ENCODE data around the gene TIGIT.

DNA sequence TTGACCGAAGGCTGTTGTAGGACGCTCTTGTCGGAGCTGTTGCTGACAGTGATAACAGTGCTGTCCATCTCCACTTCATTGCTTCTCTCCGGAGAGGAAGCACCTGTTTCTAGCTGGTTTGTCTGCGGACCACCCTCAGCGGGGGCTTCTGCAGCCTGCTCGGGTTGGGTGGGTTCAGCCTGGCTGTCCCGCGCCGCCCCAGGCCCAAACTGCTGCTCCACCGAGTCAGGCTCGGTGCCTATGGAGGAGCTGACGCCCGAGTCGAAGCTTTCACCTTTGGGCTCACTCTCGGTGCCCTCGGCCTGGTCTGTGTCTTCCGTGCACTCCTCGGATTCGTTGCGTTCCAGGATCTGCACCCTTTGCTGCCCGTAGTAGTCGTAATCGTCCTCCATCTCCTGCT, 56.9 kb downstream of the TIGIT start:
- TF ChIP-seq EZH2phosphoT487 (IDR thresholded peaks at IDR 0.05; ENCODE audit: unreplicated experiment) (no peak), CREB1 (CRISPR knock-in tag; IDR thresholded peaks at IDR 0.05; ENCODE audit: low read depth) (no peak), REST (IDR thresholded peaks at IDR 0.05; ENCODE audit: unreplicated experiment) (no peak)
- TF ChIP-seq, protein P1, sequence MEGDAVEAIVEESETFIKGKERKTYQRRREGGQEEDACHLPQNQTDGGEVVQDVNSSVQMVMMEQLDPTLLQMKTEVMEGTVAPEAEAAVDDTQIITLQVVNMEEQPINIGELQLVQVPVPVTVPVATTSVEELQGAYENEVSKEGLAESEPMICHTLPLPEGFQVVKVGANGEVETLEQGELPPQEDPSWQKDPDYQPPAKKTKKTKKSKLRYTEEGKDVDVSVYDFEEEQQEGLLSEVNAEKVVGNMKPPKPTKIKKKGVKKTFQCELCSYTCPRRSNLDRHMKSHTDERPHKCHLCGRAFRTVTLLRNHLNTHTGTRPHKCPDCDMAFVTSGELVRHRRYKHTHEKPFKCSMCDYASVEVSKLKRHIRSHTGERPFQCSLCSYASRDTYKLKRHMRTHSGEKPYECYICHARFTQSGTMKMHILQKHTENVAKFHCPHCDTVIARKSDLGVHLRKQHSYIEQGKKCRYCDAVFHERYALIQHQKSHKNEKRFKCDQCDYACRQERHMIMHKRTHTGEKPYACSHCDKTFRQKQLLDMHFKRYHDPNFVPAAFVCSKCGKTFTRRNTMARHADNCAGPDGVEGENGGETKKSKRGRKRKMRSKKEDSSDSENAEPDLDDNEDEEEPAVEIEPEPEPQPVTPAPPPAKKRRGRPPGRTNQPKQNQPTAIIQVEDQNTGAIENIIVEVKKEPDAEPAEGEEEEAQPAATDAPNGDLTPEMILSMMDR (conservative IDR thresholded peaks at IDR 0.05; ENCODE audit: low read depth in 2 of 2): no peak

Measured in GM23338 (cell line).